Esophagus muscularis mucosa (tissue), 3 donors: Measurements from ENCODE around the gene TRPV2.
"Not testable (repeated sequence)": the region's sequence is repeated elsewhere in the genome, so short reads cannot be mapped to it uniquely, and the experiment has no call there.

Experiments
- CTCF ChIP-seq, 3 experiments: fragments of 200-600 bp in 2 of 3; fragments of 450-650 bp in 1 of 3; sonication (generic) in 2 of 3; IDR thresholded peaks; one replicate each; pipeline ENCODE4 v1.5.1; 2017 to 2019; ENCODE audit warnings: antibody characterized with exemption in 3 of 3, mild to moderate bottlenecking in 2 of 3, moderate library complexity in 1 of 3
- POLR2AphosphoS5 ChIP-seq, 2 donors: sonication (generic); formaldehyde crosslinking; IDR thresholded peaks; one replicate each; pipeline ENCODE4 v1.6.1; 2017; ENCODE audit warnings: antibody characterized with exemption in 2 of 2

- TF ChIP-seq CTCF, POLR2AphosphoS5 (IDR thresholded peaks at IDR 0.05): not testable (repeated sequence)
These were observed 29.3 kb upstream of the TRPV2 start for GRCh38 chr17:16386126-16386507.
